Measurements from ENCODE around the gene BRD4. TPM values are rescaled to one million over a fixed set of nuclear protein-coding genes. Genes with fewer than 3 reads are reported as not detected.

Gene BRD4
- polyA plus RNA-seq, 1 donor: 63.6 TPM

DNA sequence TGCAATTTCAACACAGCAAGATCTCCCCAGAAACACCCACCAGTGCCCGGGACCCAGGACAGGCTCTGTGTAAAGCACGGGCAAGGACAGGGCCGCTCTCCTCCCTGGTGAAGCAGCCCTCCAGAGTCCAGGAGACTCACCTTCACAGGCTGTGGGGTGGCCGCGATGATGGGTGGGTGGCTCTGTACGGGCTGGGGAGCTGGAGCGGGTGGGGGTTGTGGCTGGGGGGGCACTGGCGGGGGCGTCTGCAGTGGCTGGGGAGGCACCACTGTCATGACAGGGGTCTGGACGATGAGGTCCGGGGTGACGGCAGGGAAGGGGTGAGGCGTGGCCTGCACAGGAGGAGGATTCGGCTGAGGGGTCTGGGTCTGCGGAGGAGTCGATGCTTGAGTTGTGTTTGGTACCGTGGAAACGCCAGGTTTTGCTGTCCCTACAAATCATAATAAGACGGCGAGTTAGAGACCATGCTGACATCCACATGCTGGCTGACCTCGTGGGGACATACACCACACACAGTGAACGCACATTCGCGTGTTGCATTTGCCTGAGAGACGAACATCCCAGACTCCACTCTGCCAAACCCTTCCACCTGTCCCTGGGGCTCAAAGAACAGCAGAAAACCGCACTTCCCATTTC, 67.0 kb downstream of the BRD4 start:
- no peak for DNase-seq

DNA sequence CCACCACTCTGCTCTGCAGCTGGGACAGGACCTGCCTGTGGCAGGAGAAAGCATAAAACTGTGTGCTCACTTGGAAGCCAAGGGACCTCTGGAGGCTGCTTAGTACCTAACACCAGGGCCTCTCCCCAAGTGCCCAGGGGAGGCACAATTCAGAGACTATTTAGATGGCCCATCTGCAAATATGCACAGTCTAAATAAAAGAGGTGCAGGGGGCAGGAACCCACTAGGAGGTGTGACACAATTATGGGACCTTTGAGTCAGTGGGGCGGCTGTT, 67.5 kb downstream of the BRD4 start:
- no peak for DNase-seq

DNA sequence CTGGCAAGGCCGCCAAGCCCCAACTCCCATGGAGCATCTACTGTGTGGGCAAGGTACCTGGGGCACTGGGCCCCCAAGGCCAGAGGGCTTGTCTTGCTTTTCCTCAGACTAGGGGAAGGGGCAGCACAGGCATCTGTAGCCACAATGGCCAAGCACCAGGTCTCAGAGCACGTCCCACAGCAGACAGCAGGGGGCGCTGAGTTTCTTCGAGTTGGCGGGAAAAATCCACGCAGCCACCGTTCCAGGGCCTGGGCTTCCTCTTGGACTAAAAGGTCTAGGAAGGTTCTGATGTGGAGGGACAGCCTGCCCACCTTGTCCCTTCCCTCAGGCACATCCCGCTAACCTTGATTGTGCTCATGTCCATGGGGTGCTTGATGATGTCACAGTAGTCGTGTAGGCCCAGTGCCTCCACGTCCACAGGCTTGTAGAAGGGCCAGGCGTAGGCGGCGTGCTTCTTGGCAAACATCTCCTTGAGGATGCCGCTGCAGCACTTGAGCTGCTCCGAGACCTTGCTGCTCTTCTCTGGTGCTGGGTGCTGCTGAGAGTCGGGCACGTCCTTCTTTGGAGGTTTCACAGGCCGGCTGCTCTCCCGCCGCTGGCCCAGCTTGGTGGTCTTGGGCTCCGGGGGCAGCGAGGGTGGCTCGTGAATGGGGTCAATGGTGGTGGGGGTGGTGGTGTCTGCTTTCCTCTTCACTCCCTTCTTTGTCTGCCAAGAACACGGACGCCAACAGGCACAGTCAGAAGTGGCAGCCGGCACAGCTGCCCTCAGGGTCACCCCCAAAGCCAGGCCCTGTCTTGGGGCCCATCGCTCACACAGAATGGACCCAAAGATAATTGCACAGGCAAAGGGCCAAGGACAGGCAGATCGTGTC, 68.0 kb downstream of the BRD4 start:
- peak; percentile 65 for DNase-seq

DNA sequence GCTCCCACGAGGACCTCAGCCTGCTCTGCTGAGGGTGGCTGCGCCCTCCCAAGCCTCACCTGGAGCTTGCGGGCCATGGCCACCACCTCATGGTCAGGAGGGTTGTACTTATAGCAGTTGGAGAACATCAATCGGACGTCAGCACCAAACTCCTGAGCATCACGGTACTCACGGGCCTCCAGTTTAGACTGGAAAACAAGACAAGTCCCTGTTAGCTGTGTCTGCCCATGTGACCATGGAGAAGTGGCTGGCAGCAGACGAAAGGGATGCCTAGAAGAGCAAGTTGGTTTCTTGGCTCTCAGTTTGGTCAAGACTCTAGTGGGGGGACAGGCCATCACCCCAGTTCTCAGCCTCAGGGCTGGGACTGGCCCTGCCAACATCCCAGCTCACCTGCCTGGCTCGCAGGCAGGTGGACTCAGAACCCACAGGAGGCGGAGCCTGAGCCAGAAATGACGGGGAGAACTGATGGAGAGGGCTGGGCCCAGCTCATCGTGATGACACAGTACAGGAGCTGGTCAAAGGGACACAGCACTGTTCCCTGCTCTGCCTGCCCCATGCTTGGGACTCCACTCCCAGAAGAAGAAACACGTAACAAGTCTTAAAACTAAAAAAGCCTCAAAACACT, 68.9 kb downstream of the BRD4 start:
- no peak for DNase-seq

DNA sequence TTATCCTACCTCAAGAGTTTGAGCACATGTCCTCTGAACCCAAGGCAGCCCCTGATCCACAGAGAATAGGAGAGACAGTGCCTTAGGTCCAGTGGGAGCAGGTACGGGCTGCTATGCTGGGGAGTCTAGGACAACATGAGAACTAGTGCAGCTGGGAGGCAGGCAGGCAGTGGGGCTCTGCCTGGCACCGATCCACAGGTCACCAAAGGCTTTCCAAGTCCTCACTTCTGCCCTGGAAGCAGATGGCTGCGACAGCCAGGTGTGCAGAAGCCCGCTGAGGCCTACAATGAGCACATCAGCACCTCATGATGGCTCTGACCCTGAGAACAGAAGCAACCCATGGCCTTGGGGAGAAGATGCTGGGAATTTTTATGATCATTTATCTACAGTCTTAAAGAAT, 70.3 kb downstream of the BRD4 start:
- DNase-seq: no peak

DNA sequence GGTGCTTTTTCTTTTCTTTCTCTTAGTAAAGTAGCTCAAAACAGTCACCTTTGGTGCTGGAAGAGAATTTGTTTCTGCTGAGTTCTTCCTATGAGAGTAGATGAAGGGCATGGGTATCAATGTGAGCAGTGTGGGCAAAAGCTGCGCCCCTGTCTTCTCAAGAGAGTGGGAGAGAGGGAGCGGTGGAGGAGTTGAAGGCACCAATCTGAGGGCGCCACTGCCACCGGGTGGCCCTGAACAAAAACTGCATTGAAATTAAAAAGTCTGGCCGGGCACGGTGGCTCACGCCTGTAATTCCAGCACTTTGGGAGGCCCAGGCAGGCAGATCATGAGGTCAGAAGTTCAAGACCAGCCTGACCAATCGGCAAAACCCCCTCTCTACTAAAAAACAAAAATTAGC, 71.4 kb downstream of the BRD4 start:
- no peak for DNase-seq

DNA sequence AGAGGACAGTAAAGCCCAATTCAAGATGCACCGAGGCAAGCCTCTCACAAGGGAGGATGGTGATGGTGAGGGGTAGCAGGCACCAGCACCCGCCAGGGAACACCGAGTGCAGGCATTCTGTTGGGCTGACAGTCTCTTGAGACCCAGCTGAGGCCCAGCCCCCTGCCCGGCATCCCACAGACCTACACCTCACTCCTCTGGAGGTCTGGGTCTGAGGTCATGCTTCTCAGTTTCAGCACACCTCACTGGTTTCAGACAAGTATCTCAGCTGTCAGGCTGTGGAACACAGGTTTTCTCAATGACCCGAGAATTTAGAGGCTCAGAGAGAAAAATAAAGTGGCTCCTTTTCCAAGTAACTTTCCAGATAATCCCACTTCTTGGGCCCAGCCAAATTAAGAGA, 72.4 kb downstream of the BRD4 start:
- DNase-seq: peak; percentile 48

DNA sequence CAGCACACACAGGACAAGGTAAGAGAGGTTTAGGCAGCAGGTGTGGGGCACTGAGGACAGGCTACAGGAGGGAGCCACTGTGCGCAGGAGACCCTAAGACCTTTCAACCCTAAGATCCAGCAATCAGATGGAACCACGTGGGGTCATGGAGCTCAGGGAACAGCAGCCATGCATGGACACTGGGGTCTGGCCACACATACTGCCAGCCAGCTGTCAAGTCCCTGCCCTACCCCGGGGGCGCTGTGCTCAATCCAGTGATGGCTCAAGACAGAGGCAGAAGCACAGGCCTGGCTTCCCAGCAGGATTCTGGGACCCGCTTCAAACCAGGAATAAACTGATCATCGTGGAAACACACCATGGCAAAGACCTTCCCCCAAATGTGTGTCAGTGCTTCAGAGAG, 74.6 kb downstream of the BRD4 start:
- DNase-seq: no peak

DNA sequence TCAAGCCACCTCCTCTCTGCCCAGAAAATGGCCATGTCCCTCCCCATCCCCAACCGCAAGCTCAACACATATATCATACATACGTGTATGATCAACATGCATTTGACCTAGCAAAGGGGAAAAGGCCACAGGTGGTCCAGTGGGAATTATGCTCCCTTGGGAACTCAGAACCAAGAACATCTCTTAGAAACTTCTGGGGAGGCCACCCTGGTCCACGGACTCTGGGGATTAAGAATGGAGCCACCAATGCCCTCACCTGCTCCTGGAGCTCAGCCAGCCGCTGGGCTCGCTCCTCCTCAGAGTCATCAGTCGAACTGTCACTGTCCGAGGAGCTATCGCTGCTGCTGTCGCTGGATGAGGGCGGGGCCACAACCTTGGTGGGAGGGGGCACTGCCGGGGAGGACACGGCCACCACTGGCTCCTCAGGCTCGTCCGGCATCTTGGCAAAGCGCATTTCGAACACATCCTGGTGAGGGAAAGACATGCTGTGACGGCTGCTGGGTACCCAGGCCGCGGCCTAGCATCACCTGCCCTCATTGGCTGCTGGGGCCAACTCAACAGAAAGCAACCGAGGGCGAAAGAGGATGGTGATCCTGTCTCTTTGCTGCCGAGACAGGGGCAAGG, 75.5 kb downstream of the BRD4 start:
- no peak for DNase-seq

DNA sequence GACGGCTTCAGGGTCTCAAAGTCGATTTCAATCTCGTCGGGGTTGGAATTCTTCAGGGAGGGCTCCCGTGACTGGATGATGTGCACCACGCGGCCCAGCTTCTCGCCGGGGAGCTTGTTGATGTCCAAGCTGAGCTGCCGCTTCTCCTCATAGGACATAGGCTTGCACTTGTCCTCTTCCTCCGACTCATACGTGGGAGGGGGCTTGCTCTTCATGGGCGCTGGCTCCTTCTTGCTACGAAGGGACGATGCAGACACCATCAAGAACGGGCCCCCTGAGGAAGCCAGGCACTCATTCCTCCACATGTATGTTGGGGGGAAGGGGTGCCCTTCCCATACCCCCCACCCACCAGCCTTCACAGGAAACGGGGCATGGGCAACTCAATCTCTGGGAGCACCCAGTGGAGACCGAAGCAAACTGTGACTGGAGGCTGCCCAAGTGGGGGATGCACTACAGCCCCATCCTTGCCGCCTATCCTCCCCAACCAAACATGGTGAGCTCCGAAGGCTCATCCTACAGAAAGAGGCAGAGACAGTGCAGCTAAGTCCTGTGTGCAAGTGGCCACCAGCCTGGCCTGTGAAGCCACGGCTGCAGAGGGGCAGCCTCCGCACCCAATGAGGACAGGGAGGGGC, 76.9 kb downstream of the BRD4 start:
- no peak for DNase-seq

DNA sequence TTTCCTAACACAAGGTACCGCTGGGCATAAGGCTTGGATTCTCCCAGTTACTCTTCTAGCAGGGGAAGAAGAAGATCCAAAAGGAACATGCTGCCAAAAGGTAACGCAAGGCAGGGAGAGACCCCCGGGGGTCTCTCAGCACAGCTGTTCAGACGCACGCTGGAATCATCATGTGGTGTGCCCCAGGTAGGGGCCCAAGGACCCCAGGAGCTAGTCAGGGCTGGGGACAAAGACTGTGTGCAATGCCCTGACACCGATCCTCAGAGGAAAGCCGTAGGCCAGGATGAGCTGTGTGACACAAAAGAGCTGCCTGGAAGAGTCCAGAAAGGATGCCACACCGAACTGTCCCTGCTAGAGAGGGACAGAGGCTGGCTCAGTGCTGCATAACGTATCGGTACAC, 77.8 kb downstream of the BRD4 start:
- no peak for DNase-seq

DNA sequence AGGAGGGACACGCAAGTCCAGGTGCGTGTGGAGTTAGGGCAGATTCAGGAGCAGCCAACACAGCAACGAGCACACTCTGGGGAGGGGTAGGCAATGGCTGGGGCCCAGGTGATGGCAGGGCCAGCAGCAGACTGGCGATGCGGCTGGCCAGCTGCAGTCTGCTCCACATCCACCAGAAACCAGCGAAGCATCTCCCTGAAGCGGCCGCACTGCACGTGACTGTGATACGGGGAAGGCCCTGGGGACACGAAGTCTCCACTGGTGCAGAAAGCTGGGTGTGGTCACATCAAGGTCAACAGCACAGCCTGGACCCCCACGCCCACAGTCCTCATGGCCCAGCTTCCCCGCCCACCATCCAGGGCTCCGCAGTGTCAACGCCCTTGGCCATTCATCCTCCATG, 78.8 kb downstream of the BRD4 start:
- no peak for DNase-seq

DNA sequence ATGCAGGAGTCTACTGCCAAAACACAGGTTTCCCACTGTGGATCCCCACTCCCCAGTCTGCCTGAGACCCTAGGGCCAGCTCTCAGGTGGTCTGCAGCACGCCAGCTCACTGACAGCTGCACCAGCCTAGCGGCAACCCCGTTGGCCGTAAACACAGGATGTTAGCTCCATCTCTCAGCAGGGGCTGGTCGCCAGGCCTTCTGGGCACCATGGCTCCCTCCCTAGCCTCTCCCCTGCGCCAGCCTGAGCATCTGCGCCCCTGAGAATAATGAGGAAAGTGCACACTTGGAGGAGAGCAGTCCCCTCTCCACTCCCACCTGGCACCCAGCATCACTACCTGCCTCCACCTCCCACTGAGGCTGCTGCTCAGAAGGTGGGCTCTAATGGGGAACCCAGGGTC, 79.3 kb downstream of the BRD4 start:
- no peak for DNase-seq

DNA sequence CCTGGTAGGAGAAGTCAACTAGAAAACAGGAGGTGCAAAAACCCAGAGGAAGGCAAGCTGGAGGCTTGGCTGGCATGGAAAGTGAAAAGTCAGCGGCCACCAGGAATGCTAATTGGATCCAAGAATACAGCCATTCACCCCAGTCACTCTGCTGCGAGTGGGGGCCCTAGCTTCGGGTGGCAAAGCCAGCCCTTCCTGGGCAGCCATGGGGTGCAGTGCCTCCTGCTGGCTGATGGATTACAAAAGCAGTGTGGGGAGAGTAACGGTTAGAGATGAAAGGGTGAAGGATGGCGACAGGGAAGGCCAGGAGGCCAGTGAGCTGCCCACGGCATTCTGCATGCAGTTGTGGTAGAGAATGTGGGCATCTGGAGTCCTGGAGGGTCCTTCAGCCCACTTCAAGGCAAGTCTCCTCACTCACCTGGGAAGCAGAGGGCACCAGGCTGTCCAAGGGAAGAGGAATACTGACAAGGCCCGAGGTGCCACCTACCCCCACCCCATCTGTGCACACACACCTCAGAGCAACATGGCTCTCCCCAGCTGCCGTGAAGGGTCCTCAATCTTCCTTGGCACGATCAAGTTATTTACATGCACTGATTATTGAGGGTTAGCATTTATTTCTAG, 79.8 kb downstream of the BRD4 start:
- DNase-seq: no peak

DNA sequence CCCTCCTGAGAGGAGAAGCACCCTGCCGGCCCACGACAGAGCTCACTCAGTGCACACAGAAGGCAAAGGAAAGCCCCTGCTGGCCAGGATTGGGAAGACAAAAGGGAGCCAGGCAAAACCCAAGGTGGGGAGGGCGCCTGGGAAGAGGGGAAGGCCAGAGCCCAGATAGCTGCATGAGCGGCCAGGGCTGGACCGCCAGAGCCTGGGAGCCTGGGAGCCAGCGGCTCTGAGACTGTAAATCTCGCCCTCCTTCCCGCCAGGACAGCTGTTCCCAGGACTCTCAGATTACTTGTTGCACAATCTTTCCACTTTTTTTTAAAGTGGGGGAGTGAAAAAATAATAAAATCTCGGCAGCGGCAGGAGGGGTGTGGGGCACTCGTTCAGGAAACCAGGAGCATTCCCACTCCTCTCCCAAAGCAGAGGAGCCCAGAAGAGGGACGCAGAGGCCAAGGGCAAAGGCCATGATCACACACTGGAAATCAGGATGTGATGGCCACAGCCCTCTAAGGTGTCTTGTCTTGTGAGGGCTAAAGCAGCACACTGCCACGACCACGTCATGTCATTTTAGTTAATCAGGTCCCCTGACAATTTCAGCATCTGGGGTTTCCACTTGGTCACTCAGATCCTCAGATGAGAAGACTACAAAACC, 80.5 kb downstream of the BRD4 start:
- peak; percentile 91 for DNase-seq

DNA sequence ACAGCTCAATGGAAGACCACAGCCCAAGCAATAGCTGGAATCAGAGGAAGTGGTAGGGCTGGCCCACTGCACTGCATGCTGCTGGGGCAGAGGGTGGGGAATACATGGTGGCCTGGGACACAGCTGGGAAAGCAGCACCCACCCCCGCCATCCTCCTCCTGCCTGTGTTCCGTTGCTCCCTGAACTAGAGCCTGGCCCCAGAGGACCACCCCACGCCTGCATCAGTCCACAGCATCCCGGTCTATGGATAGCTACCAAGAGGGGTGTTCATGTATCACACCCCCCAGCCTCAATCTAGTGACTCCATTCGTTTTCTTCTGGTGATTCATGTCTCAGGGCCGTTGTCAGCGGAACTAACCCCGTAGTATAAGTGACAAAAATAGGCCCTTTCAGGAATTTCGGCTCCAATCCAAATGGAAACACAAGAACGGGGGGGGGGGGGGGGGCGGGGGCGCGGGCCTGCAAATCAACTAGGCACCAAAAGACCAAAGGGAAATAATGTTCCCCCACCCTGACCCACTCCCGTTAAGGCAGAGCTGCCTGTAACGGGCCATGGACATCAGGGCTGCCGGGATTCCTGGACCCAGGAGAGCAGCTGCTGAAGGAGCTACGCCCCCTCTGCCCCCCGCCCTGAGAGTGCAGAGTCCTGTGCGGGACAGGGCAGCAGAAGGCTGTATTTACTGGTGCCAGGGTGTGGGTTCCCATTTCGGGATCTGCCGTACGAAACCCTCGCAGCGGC, 81.2 kb downstream of the BRD4 start:
- DNase-seq: peak; percentile 50

DNA sequence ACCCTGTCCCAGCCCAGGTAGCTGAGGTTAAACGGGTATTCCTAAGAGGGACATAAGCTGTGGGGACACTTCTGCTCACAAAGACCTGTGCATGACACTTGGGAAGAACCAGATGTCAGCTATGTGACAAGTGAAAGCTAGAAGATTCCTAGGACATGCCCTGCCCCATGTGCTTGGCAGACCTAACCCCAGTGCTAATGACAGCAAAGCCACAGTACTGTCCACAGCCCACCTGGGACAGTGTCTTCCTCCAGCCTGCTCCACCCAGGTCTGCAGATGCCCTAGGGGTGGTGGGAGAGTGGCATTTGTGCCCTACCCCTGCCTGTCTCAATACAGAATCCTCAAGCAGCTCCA, 81.7 kb downstream of the BRD4 start:
- DNase-seq: no peak

DNA sequence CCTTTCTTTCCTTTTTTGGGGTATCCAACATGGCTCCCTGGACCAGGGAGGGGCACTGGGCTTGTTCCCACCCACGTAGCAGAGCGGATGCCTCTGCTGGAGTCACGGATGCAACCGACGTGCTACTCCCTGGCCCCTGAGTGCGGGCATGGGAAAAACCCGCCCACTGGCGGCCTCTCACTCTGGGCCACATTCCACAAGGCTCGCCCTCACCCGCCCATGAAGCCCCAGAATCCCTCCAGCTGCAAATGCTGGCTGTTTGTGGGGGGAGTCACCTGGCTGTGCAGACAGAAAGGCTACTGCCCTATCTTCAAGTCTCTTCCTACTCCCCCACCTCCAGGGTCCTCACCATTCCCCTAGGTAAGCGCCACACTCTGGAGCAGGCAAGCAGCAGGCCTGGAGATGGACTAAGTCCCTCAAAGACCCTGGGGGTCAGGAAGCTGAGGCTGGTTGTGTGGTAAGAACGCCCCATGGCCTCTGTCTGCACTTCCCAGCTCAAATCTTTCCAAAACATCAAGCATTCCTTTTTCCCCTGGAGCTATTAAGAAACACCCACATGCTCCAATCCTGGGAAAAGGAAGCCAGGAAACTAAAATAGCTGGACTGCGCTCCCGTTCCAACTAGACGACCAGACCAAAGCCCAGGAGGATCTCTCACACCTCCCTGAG, 82.2 kb downstream of the BRD4 start:
- DNase-seq: peak; percentile 64

DNA sequence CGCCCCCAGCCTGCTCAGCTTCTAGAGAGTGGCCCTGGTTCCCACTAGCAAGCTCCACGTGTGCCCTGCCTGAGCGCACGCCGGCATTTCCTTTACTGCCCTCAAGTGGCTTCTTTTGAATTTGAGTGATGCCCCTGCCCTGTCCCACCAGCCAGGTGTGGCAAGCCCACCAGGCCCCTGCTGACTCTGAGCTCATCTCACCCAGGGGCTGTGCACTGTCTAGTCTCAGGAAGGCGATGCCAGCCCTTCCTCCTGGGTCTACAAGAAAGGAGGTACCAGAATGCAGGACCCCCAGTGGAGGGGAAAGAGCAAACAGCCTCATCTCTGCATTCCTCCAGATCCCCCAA, 82.8 kb downstream of the BRD4 start:
- DNase-seq: no peak

DNA sequence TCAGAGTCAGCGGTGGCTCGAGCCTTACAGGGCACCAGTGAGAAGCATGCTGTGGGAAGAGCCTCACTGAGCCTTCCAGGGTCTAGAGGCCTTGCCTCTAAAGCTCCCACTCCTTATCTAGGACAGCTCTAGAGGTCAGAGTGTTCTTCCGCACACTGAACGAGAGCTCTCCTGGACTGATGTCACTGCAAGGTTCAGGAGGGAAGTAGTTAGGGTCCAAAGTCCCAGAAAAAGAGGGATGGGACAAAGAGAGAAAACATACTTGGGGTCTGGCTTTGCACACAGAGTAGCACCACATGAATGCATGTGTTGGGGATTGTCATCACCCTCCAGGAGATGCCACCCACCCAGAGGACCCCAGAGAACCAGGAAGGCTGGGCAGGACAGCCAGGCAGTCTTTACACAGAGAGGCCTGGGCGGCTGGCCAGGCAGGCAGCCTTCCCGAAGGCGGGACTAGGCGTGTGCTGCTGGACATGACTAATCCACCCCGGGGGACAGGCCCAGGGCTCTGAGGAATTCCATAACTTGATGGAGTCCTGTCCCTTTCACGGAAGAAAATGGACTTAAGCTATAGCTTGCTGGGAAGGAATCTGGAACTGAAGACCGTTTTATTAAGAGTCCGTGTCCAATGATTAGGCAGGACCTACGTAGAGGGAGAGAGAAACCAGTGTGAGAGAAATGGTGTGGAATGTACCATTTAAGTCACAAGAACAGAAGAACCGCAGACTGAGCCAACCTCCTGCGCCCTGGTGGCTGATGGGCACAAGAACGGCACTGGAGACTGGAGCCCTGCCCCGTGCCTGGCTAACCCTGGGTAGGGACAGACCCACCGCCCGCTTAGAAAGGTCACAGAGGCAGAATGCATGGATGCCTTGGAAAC, 83.5 kb downstream of the BRD4 start:
- no peak for DNase-seq
